ENCODE measurements around the gene ATP5PO.

GRCh38 chr21:33894736-33895288 lies 20.8 kb downstream of the ATP5PO start:
- TF ChIP-seq CTBP1 (IDR thresholded peaks at IDR 0.05; ENCODE audit: borderline replicate concordance), result no peak
- no peak for TF ChIP-seq SP1 (IDR thresholded peaks at IDR 0.05)
- no peak for TF ChIP-seq HDGF (IDR thresholded peaks at IDR 0.05; ENCODE audit: borderline replicate concordance)
- no peak for TF ChIP-seq TARDBP (IDR thresholded peaks at IDR 0.05)
- TF ChIP-seq ELF4 (IDR thresholded peaks at IDR 0.05), result no peak
- TF ChIP-seq FOXA1 (IDR thresholded peaks at IDR 0.05), result no peak
- no peak for TF ChIP-seq ZNF384 (IDR thresholded peaks at IDR 0.05)
- no peak for TF ChIP-seq FOXM1 (IDR thresholded peaks at IDR 0.05; ENCODE audit: borderline replicate concordance)
- no peak for TF ChIP-seq FOXK2 (IDR thresholded peaks at IDR 0.05)
- TF ChIP-seq NFRKB (IDR thresholded peaks at IDR 0.05), result no peak
- TF ChIP-seq SUZ12 (IDR thresholded peaks at IDR 0.05), result no peak
- TF ChIP-seq ARNT (IDR thresholded peaks at IDR 0.05), result no peak
- no peak for TF ChIP-seq BHLHE40 (IDR thresholded peaks at IDR 0.05; ENCODE audit: borderline replicate concordance)

Data from HEK293T (cell line).